Peyer's patch (tissue), 4 donors: Measurements from ENCODE around the gene ID4. TPM values are rescaled to one million over a fixed set of nuclear protein-coding genes. Genes with fewer than 3 reads are reported as not detected.
"Not testable (repeated sequence)": the region's sequence is repeated elsewhere in the genome, so short reads cannot be mapped to it uniquely, and the experiment has no call there.

Experiments used
- DNase-seq, 3 donors: peaks; one replicate each; pipeline ENCODE4 v3.0.0-alpha.2; 2017 to 2019
- H3K27ac ChIP-seq, 4 donors: fragments of 200-600 bp; sonication (generic); one replicate each; pipeline ENCODE4 v1.5.1; 2016 to 2019
- H3K27me3 ChIP-seq, 2 donors: fragments of 200-600 bp; sonication (generic); one replicate each; pipeline ENCODE4 v1.5.1; 2019
- H3K36me3 ChIP-seq, 3 donors: fragments of 200-600 bp; sonication (generic); one replicate each; pipeline ENCODE4 v1.5.1; 2016 to 2019
- H3K4me1 ChIP-seq, 4 donors: fragments of 200-600 bp; sonication (generic); one replicate each; pipeline ENCODE4 v1.5.1; 2016 to 2019
- H3K4me3 ChIP-seq, 4 donors: fragments of 200-600 bp; sonication (generic); 1 replicate in 3 of 4; 2 replicates in 1 of 4; pipeline ENCODE4 v1.5.1; 2016 to 2019; ENCODE audit warnings: mild to moderate bottlenecking in 1 of 4
- H3K9me3 ChIP-seq, 4 donors: fragments of 200-600 bp; sonication (generic); one replicate each; pipeline ENCODE4 v1.5.1; 2016 to 2019; ENCODE audit warnings: mild to moderate bottlenecking in 1 of 4
- POLR2A ChIP-seq, 2 donors: fragments of 450-650 bp; IDR thresholded peaks; one replicate each; pipeline ENCODE4 v1.5.1; 2017; ENCODE audit warnings: antibody characterized with exemption in 2 of 2, mild to moderate bottlenecking in 2 of 2, moderate library complexity in 2 of 2
- total RNA-seq, 4 donors: library from RNA; depleted of rRNA; stranded (reverse); fragments of >200 nt; gene quantifications; one replicate each; pipeline ENCODE4 v1.1.0, GENCODE V29; 2016
- TF ChIP-seq, protein P1 (sequence below), 6 experiments: fragments of 450-650 bp in 4 of 6; fragments of 200-600 bp in 2 of 6; sonication (generic) in 1 of 6; IDR thresholded peaks; one replicate each; pipeline ENCODE4 v1.5.1; 2017 to 2019; ENCODE audit warnings: antibody characterized with exemption in 6 of 6, mild to moderate bottlenecking in 3 of 6, moderate library complexity in 1 of 6

The ID4 gene
- total RNA-seq, 4 donors from 2014 or later: 2.8 to 12.3 (median 8.4) TPM

DNA sequence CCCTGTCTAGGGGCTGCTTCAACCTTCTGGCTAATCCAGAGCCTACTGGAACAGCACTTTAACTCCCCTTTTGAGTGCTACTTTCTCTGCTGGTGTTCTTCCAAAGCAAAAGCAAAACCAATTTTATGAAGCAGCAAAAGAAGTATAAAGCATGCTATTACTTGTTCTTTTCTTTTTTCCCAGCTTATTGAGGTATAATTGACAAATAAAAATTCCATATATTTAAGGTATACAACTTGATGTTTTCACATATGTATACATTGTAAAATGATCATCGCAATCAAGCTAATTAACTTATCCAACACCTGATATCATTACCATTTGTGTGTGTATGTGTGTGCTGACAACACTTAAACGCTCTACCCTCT, 14.9 kb downstream of the ID4 start:
- no peak overlapping the region for H3K27ac ChIP-seq
- DNase-seq: no peak
- H3K4me3 ChIP-seq: no peak overlapping the region
- no peaks in the 10 kb centered on the region for H3K36me3 ChIP-seq
- H3K27me3 ChIP-seq: no peaks in the 10 kb centered on the region
- peaks cover 0 to 6% (median 0%) of the 10 kb centered on the region in 4 donors for H3K4me1 ChIP-seq
- TF ChIP-seq, protein P1, sequence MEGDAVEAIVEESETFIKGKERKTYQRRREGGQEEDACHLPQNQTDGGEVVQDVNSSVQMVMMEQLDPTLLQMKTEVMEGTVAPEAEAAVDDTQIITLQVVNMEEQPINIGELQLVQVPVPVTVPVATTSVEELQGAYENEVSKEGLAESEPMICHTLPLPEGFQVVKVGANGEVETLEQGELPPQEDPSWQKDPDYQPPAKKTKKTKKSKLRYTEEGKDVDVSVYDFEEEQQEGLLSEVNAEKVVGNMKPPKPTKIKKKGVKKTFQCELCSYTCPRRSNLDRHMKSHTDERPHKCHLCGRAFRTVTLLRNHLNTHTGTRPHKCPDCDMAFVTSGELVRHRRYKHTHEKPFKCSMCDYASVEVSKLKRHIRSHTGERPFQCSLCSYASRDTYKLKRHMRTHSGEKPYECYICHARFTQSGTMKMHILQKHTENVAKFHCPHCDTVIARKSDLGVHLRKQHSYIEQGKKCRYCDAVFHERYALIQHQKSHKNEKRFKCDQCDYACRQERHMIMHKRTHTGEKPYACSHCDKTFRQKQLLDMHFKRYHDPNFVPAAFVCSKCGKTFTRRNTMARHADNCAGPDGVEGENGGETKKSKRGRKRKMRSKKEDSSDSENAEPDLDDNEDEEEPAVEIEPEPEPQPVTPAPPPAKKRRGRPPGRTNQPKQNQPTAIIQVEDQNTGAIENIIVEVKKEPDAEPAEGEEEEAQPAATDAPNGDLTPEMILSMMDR (IDR thresholded peaks at IDR 0.05): no peak
- no peak for TF ChIP-seq POLR2A (IDR thresholded peaks at IDR 0.05)
- H3K9me3 ChIP-seq: no peaks in the 10 kb centered on the region

DNA sequence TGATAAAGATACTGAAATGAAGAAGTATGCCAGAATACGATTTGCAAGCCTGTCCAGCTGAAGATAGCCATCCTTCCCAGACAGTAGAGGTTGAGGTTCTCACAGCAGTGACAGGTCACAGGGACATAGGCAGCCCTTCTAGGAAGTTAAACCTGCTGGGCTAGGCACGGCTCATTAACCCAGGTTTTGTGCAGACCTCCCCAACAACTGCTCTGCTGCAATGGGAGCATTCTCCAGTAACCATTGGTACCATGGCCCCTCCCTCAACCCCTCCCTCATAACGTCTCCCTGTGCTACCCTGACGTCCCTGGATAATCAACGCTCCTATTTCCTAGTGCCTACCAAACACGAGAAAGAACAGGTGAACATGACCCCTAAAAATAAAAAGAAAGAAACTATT, 15.8 kb downstream of the ID4 start:
- H3K9me3 ChIP-seq: no peaks in the 10 kb centered on the region
- H3K4me1 ChIP-seq: peaks cover 0 to 6% (median 0%) of the 10 kb centered on the region in 4 donors
- DNase-seq: no peak
- H3K27me3 ChIP-seq: no peaks in the 10 kb centered on the region
- TF ChIP-seq POLR2A (IDR thresholded peaks at IDR 0.05): no peak
- TF ChIP-seq, protein P1 (IDR thresholded peaks at IDR 0.05): no peak
- H3K4me3 ChIP-seq: no peak overlapping the region
- H3K36me3 ChIP-seq: no peaks in the 10 kb centered on the region
- no peak overlapping the region for H3K27ac ChIP-seq

DNA sequence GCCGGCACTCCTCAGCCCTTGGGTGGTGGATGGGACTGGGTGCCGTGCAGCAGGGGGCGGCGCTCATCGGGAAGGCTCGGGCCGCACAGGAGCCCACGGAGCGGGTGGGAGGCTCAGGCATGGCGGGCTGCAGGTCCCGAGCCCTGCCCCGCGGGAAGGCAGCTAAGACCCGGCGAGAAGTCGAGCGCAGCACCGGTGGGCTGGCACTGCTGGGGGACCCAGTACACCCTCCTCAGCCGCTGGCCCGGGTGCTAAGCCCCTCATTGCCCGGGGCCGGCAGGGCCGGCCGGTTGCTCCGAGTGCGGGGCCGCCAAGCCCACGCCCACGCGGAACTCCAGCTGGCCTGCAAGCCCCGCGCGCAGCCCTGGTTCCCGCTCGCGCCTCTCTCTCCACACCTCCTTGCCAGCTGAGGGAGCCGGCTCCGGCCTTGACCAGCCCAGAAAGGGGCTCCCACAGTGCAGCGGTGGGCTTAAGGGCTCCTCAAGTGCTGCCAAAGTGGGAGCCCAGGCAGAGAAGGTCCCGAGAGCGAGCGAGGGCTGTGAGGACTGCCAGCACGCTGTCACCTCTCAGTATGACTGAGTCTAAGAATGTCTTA, 17.3 kb downstream of the ID4 start:
- not testable (repeated sequence) for H3K27ac ChIP-seq, H3K9me3 ChIP-seq, H3K4me1 ChIP-seq, H3K27me3 ChIP-seq, DNase-seq, H3K36me3 ChIP-seq, H3K4me3 ChIP-seq

DNA sequence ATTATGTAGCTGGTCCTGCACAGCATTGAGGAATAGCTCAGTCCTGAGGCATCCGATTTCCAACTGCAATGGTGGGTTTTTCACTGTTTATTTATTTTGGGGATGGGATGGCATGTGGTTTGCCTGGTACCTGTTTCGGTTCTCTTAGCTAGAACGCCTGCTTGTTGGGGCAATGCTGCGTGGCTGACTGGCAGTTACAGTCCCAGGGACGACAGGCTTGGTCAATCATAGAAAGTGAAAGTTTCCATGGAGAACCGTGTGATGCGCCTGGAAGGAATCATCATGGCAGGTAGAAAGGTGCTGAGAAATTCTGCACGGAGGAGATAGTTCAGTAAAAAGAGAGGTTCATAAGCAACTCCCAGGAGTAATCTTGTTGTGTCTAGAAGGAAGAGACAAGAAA, 18.4 kb downstream of the ID4 start:
- no peak overlapping the region for H3K4me3 ChIP-seq
- H3K4me1 ChIP-seq: peaks cover 0 to 6% (median 0%) of the 10 kb centered on the region in 4 donors
- H3K36me3 ChIP-seq: no peaks in the 10 kb centered on the region
- no peak for TF ChIP-seq POLR2A (IDR thresholded peaks at IDR 0.05)
- TF ChIP-seq, protein P1 (IDR thresholded peaks at IDR 0.05): no peak
- DNase-seq: no peak
- no peaks in the 10 kb centered on the region for H3K9me3 ChIP-seq
- H3K27me3 ChIP-seq: no peaks in the 10 kb centered on the region
- no peak overlapping the region for H3K27ac ChIP-seq

DNA sequence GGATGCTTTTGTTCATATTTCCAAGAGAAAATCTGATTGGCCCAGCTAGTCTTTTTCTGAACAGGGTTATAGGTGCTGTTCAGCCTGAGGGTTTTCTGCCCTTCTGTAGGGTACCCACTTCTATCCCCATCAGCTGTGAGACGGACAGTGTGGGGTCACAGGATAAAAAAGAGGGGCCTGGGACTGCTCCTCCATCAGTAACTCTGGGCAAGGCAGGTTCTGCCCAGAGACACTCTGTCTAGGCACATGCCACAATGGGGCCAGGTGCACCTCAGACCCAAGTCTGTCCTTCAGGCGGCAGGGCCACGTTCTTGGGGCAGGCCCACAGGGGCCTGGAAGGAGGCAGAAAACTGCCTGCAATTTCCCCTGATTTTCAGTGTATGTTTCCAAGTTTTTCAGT, 20.0 kb downstream of the ID4 start:
- no peak for DNase-seq
- no peak for TF ChIP-seq POLR2A (IDR thresholded peaks at IDR 0.05)
- TF ChIP-seq, protein P1 (IDR thresholded peaks at IDR 0.05): no peak
- Histone ChIP-seq H3K36me3 (no peaks in the 10 kb centered on the region), H3K27me3 (no peaks in the 10 kb centered on the region), H3K4me1 (no peaks in the 10 kb centered on the region), H3K27ac (no peak overlapping the region), H3K9me3 (no peaks in the 10 kb centered on the region), H3K4me3 (no peak overlapping the region)

DNA sequence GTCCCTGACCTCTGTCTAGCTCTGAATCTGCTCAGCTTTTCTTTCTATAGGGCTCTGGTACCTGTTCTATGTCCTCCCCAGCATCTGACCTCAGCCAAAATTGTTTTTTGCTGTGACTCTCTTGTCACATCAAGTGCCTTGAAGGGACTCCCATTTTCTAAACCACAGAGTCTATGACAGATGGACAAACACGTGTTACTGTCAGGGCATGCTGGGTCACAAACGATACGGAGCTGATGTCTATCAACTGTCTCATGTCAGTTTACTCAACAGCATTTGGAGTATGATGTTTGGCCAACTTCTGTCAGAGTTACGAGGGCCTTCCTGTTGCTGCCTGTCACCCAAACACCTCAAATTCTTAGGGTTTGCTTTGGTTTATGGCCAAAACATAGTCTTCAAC, 20.5 kb downstream of the ID4 start:
- DNase-seq: no peak
- TF ChIP-seq POLR2A (IDR thresholded peaks at IDR 0.05): no peak
- TF ChIP-seq, protein P1 (IDR thresholded peaks at IDR 0.05): no peak
- H3K9me3 ChIP-seq: no peaks in the 10 kb centered on the region

More for the DNA sequence above, 20.5 kb downstream of the ID4 start:
- no peaks in the 10 kb centered on the region for H3K27me3 ChIP-seq
- H3K4me3 ChIP-seq: no peak overlapping the region
- H3K4me1 ChIP-seq: no peaks in the 10 kb centered on the region
- no peak overlapping the region for H3K27ac ChIP-seq
- no peaks in the 10 kb centered on the region for H3K36me3 ChIP-seq
